Neural progenitor cell (in vitro differentiated cells): ENCODE data around the gene FAM163A. TPM values are rescaled to one million over a fixed set of nuclear protein-coding genes. Genes with fewer than 3 reads are reported as not detected.

Source experiments
- DNase-seq: peaks from one replicate; pipeline ENCODE4 v3.0.0-alpha.2; 2016; ENCODE audit warnings: low spot score
- H2AFZ ChIP-seq: fragments of 200-600 bp; sonication (generic); replicated peaks from 2 replicates; pipeline ENCODE4 v1.6.1; 2016; ENCODE audit warnings: antibody characterized with exemption
- H3F3A ChIP-seq: fragments of 200-600 bp; sonication (generic); 2 replicates; pipeline ENCODE4 v1.6.1; 2016; ENCODE audit warnings: antibody characterized with exemption, low read depth
- H3K27ac ChIP-seq: fragments of 200-600 bp; sonication (generic); 2 replicates; pipeline ENCODE4 v1.5.1; 2016; ENCODE audit warnings: mild to moderate bottlenecking
- H3K27me3 ChIP-seq: fragments of 200-600 bp; sonication (generic); 2 replicates; pipeline ENCODE4 v1.6.1; 2016; ENCODE audit warnings: mild to moderate bottlenecking, moderate library complexity
- H3K36me3 ChIP-seq: fragments of 200-600 bp; sonication (generic); 2 replicates; pipeline ENCODE4 v1.5.1; 2016
- H3K4me1 ChIP-seq: fragments of 200-600 bp; sonication (generic); 2 replicates; pipeline ENCODE4 v1.6.1; 2016; ENCODE audit warnings: mixed run types
- H3K4me2 ChIP-seq: fragments of 200-600 bp; sonication (generic); 2 replicates; pipeline ENCODE4 v1.6.1; 2016
- H3K4me3 ChIP-seq: fragments of 200-600 bp; sonication (generic); 2 replicates; pipeline ENCODE4 v1.5.1; 2016
- H3K79me2 ChIP-seq: fragments of 200-600 bp; sonication (generic); 2 replicates; pipeline ENCODE4 v1.6.1; 2016; ENCODE audit warnings: low read depth
- H3K9ac ChIP-seq: fragments of 200-600 bp; sonication (generic); 2 replicates; pipeline ENCODE4 v1.6.1; 2016
- H3K9me3 ChIP-seq: fragments of 200-600 bp; sonication (generic); 2 replicates; pipeline ENCODE4 v1.5.1; 2016; ENCODE audit warnings: low read depth
- H4K20me1 ChIP-seq: fragments of 200-600 bp; sonication (generic); 2 replicates; pipeline ENCODE4 v1.6.1; 2016; ENCODE audit warnings: low read depth
- H3K27ac Mint-ChIP-seq: 3 replicates; pipeline ENCODE4 v1.8.0; 2021; ENCODE audit warnings: mixed read lengths
- H3K27me3 Mint-ChIP-seq: 2 replicates; pipeline ENCODE4 v1.8.0; 2022; ENCODE audit warnings: low read depth, mild to moderate bottlenecking, inconsistent platforms, moderate library complexity, mixed read lengths; ENCODE audit not compliant: insufficient read depth
- H3K36me3 Mint-ChIP-seq: 3 replicates; pipeline ENCODE4 v1.8.0; 2021; ENCODE audit warnings: mixed read lengths
- H3K4me1 Mint-ChIP-seq: 3 replicates; pipeline ENCODE4 v1.8.0; 2021; ENCODE audit warnings: mixed read lengths
- H3K4me3 Mint-ChIP-seq: 3 replicates; pipeline ENCODE4 v1.8.0; 2021; ENCODE audit warnings: mild to moderate bottlenecking, moderate library complexity, mixed read lengths
- H3K9me3 Mint-ChIP-seq: 3 replicates; pipeline ENCODE4 v1.8.0; 2020; ENCODE audit warnings: mixed read lengths
- EZH2 ChIP-seq: fragments of 200-600 bp; sonication (generic); IDR thresholded peaks from 2 replicates; pipeline ENCODE4 v1.6.1; 2017; ENCODE audit warnings: antibody characterized with exemption, mild to moderate bottlenecking, moderate library complexity
- EZH2phosphoT487 ChIP-seq: fragments of 200-600 bp; sonication (generic); IDR thresholded peaks from 2 replicates; pipeline ENCODE4 v1.6.1; 2017; ENCODE audit warnings: antibody characterized with exemption
- total RNA-seq: library from RNA; depleted of rRNA; stranded (reverse); fragments of >200 nt; gene quantifications from 2 replicates; pipeline ENCODE4 v1.2.3, GENCODE V29; 2015; ENCODE audit warnings: low replicate concordance
- TF ChIP-seq, protein P1 (sequence below): fragments of 200-600 bp; sonication (generic); IDR thresholded peaks from 2 replicates; pipeline ENCODE4 v1.5.1; 2017; ENCODE audit warnings: antibody characterized with exemption, mild to moderate bottlenecking

FAM163A gene
- total RNA-seq, 1 donor from 2014 or later = 0.11 TPM

DNA sequence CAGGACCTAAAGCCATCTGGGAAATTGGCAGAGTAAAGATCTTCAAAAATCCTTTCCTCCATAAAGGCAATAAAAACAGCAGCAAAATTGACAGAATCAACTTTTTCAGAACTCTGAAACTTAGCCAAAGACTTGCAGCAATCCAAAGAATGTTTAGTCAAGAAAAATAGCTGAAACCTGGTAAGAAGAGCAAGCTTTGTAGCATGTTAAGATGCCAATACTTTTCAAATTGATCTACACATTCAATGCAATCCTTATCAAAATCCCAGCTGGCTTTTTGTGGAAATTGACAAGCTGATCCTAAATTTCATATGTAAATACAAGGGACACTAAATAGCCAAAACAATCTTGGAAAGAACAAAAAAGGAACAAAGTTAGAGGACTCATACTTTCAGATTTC is 23.8 kb upstream of the FAM163A start:
- Histone ChIP-seq H3K4me1 (no peaks in the 10 kb centered on the region), H2AFZ (no peak overlapping the region), H3F3A (no peaks in the 10 kb centered on the region), H3K79me2 (no peaks in the 10 kb centered on the region), H4K20me1 (no peaks in the 10 kb centered on the region), H3K36me3 (peaks cover 8% of the 10 kb centered on the region), H3K4me3 (no peak overlapping the region), H3K27ac (no peak overlapping the region), H3K4me2 (no peak overlapping the region), H3K9me3 (peaks cover 20% of the 10 kb centered on the region), H3K9ac (no peak overlapping the region), H3K27me3 (no peaks in the 10 kb centered on the region)
- Mint-ChIP-seq H3K4me1 (no peaks in the 10 kb centered on the region), H3K4me3 (no peak overlapping the region), H3K9me3 (peaks cover 42% of the 10 kb centered on the region), H3K36me3 (peaks cover 4% of the 10 kb centered on the region), H3K27ac (no peak overlapping the region), H3K27me3 (no peaks in the 10 kb centered on the region)
- DNase-seq = no peak
- TF ChIP-seq, protein P1, sequence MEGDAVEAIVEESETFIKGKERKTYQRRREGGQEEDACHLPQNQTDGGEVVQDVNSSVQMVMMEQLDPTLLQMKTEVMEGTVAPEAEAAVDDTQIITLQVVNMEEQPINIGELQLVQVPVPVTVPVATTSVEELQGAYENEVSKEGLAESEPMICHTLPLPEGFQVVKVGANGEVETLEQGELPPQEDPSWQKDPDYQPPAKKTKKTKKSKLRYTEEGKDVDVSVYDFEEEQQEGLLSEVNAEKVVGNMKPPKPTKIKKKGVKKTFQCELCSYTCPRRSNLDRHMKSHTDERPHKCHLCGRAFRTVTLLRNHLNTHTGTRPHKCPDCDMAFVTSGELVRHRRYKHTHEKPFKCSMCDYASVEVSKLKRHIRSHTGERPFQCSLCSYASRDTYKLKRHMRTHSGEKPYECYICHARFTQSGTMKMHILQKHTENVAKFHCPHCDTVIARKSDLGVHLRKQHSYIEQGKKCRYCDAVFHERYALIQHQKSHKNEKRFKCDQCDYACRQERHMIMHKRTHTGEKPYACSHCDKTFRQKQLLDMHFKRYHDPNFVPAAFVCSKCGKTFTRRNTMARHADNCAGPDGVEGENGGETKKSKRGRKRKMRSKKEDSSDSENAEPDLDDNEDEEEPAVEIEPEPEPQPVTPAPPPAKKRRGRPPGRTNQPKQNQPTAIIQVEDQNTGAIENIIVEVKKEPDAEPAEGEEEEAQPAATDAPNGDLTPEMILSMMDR = no peak
- TF ChIP-seq EZH2 (no peak), EZH2phosphoT487 (no peak)

DNA sequence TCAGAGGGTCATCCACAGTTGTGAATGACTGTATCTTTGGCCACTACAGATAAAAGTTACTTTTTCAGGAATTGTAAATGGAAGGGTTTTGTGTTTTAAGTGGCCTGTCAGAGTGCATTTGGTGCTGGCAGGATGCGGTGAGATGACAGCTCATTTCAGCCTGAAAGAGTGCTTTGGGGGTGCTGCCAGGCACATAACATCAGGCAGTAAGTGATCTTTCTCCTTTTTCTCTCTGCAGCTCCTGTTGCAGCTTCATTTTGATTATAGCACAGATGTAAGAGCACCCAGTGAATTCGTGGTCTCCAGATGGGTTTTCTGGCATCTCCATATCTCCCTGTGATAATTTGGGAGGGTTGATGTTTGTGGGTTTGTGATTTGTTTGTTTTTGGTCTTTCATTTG is 14.8 kb upstream of the FAM163A start:
- H3K27me3 Mint-ChIP-seq = peaks cover 4% of the 10 kb centered on the region
- no peak overlapping the region for H3K4me2 ChIP-seq
- H3K36me3 Mint-ChIP-seq = no peaks in the 10 kb centered on the region
- H3K27ac ChIP-seq = no peak overlapping the region
- no peak overlapping the region for H3K4me3 ChIP-seq
- H3K36me3 ChIP-seq = no peaks in the 10 kb centered on the region
- peak overlapping the region; percentile 50 for H2AFZ ChIP-seq
- no peaks in the 10 kb centered on the region for H3K4me1 Mint-ChIP-seq
- H3K4me3 Mint-ChIP-seq = no peak overlapping the region
- no peaks in the 10 kb centered on the region for H3K27me3 ChIP-seq
- H3K4me1 ChIP-seq = no peaks in the 10 kb centered on the region
- no peaks in the 10 kb centered on the region for H3K9me3 ChIP-seq
- H4K20me1 ChIP-seq = no peaks in the 10 kb centered on the region
- H3F3A ChIP-seq = no peaks in the 10 kb centered on the region
- H3K9ac ChIP-seq = no peak overlapping the region
- H3K9me3 Mint-ChIP-seq = peaks cover under 1% of the 10 kb centered on the region
- no peak overlapping the region for H3K27ac Mint-ChIP-seq
- no peaks in the 10 kb centered on the region for H3K79me2 ChIP-seq
- no peak for DNase-seq
- TF ChIP-seq, protein P1 = no peak
- TF ChIP-seq EZH2 (no peak), EZH2phosphoT487 (no peak)

DNA sequence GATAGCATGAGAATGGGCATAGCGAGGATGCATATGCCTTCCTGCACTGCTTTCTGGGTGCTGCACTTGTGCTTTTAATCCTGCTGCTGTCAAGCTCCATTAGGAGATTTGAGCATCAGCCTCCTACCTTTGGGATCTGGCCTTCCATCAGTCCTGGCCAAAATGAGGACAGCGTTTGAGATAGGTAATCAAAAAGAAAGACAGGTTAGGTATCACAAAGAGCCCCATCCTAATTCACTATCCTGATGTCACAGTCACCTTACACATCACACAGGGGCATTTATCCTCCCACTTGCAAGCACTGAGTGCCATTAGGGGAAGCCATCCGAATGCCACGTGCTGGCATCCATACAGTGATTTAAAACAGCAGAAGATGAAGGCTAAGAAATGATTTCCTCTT is 13.2 kb upstream of the FAM163A start:
- H3K9me3 Mint-ChIP-seq = no peaks in the 10 kb centered on the region
- H3K4me1 ChIP-seq = no peaks in the 10 kb centered on the region
- H3K27ac Mint-ChIP-seq = no peak overlapping the region
- no peak overlapping the region for H2AFZ ChIP-seq
- H3K27me3 ChIP-seq = no peaks in the 10 kb centered on the region
- H4K20me1 ChIP-seq = no peaks in the 10 kb centered on the region
- H3K4me2 ChIP-seq = no peak overlapping the region
- no peaks in the 10 kb centered on the region for H3K4me1 Mint-ChIP-seq
- H3K27ac ChIP-seq = no peak overlapping the region
- H3K4me3 ChIP-seq = no peak overlapping the region
- no peak overlapping the region for H3K9ac ChIP-seq
- H3K36me3 Mint-ChIP-seq = no peaks in the 10 kb centered on the region
- no peaks in the 10 kb centered on the region for H3K9me3 ChIP-seq
- no peak overlapping the region for H3K4me3 Mint-ChIP-seq
- no peaks in the 10 kb centered on the region for H3F3A ChIP-seq
- H3K36me3 ChIP-seq = no peaks in the 10 kb centered on the region
- H3K27me3 Mint-ChIP-seq = peaks cover 4% of the 10 kb centered on the region
- no peaks in the 10 kb centered on the region for H3K79me2 ChIP-seq
- TF ChIP-seq EZH2phosphoT487 (no peak), EZH2 (no peak)
- TF ChIP-seq, protein P1 = no peak
- DNase-seq = no peak
